KMS-11 (cell line): Measurements from ENCODE around the gene NEK11.

Source experiments
- H2AFZ ChIP-seq: fragments of 200-600 bp; sonication (generic); 2 replicates; pipeline ENCODE4 v1.6.1; 2016; ENCODE audit warnings: antibody characterized with exemption, mixed run types, low read depth
- H3K27ac ChIP-seq: fragments of 200-600 bp; sonication (generic); 2 replicates; pipeline ENCODE4 v1.6.1; 2016; ENCODE audit warnings: mild to moderate bottlenecking, mixed run types
- H3K27me3 ChIP-seq: fragments of 200-600 bp; sonication (generic); 2 replicates; pipeline ENCODE4 v1.6.1; 2017; ENCODE audit warnings: mild to moderate bottlenecking, low read depth, mixed run types, moderate library complexity; ENCODE audit not compliant: insufficient read depth
- H3K36me3 ChIP-seq: fragments of 200-600 bp; sonication (generic); 2 replicates; pipeline ENCODE4 v1.6.1; 2017; ENCODE audit warnings: mild to moderate bottlenecking, mixed run types; ENCODE audit not compliant: insufficient read depth
- H3K4me1 ChIP-seq: fragments of 200-600 bp; sonication (generic); 2 replicates; pipeline ENCODE4 v1.6.1; 2016; ENCODE audit warnings: mild to moderate bottlenecking, low read depth, mixed run types; ENCODE audit not compliant: poor library complexity, severe bottlenecking
- H3K4me2 ChIP-seq: fragments of 200-600 bp; sonication (generic); 2 replicates; pipeline ENCODE4 v1.7.0; 2016; ENCODE audit warnings: mild to moderate bottlenecking, mixed run types
- H3K4me3 ChIP-seq: fragments of 200-600 bp; sonication (generic); IDR thresholded peaks from 2 replicates; pipeline ENCODE4 v1.6.1; 2017; ENCODE audit warnings: low read depth, low read length, mixed read lengths; ENCODE audit not compliant: insufficient read depth
- H3K79me2 ChIP-seq: fragments of 200-600 bp; sonication (generic); 2 replicates; pipeline ENCODE4 v1.6.1; 2016; ENCODE audit warnings: low read depth, mixed run types; ENCODE audit not compliant: insufficient read depth
- H3K9ac ChIP-seq: fragments of 200-600 bp; sonication (generic); 2 replicates; pipeline ENCODE4 v1.6.1; 2016; ENCODE audit warnings: mild to moderate bottlenecking, mixed run types
- H4K20me1 ChIP-seq: fragments of 200-600 bp; sonication (generic); 2 replicates; pipeline ENCODE4 v1.6.1; 2016; ENCODE audit warnings: mild to moderate bottlenecking, mixed run types; ENCODE audit not compliant: insufficient read depth
- CTCF ChIP-seq: fragments of 200-600 bp; sonication (generic); conservative IDR thresholded peaks from 2 replicates; pipeline ENCODE4 v1.6.1; 2017; ENCODE audit warnings: low read depth, mild to moderate bottlenecking, antibody characterized with exemption, low read length, moderate library complexity, mixed read lengths

NEK11 gene

DNA sequence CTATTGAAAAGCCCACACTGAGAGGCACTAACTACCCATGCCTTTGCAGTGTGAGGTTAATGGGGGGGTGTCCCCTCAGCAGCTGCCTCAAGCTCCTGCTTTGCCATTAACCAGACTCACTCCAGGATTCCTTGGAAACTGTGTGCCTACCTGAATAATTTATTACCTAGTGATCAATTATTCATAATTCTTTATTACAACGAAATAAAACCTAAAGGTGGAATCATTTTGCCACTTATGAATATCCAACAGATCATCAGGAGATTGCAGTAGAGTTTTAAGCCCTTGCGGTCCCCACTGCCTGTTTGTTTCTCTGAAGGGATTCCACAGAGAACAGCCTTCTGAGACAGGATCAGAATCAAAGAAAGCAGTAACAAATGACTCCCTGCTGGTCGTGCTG lies 23.3 kb downstream of the NEK11 start:
- TF ChIP-seq CTCF, result no peak
- Histone ChIP-seq H3K27me3 (no peaks in the 10 kb centered on the region), H3K27ac (no peak overlapping the region), H3K9ac (no peak overlapping the region), H3K4me1 (peaks cover 38% of the 10 kb centered on the region), H4K20me1 (no peaks in the 10 kb centered on the region), H3K79me2 (no peaks in the 10 kb centered on the region), H3K4me3 (no peak overlapping the region), H3K4me2 (no peak overlapping the region), H3K36me3 (no peaks in the 10 kb centered on the region), H2AFZ (no peak overlapping the region)

DNA sequence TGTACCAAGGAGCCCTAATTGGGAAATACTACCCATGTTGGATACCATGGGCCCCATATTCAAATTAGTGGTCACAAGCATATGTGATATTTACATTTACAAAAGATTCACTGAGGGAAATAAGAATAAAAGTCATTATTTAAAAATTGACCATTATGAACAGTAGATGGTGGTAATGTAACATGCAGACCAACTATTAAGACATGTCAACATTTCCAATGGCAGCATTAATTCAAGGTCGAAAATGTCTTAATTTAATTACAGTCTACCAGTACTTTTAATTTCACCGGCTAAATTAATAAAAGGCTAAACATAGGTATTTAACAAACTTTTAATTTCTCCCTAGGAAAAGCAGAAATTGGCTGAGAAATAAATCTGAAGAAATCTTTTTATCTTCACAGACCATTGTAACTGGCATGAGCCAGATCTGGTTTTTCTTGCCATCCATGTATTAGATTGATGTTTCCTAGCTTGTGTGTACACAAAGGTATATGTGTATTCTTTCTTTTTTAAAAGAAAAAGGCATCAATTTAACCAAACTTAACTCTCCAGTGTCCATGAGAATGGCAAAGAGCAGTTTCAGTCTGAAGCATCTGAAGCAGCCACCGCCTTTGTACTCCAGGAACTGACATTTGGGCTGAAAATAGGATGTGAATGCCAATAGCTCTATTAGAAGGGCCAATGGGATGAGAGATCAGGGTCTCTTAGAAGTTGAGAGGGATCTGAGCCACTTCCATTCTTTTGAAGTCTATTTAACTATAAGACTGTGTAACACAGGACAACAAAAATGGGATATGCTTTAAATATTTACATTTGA lies 26.6 kb downstream of the NEK11 start:
- H3K4me1 ChIP-seq, result peaks cover 25% of the 10 kb centered on the region
- no peak overlapping the region for H3K27ac ChIP-seq
- H3K4me2 ChIP-seq, result peak overlapping the region; percentile 1; the same call in 1 of the 2 replicates
- TF ChIP-seq CTCF, result peak; percentile 42; the same call in 1 of the 2 replicates
- H2AFZ ChIP-seq, result no peak overlapping the region
- H3K27me3 ChIP-seq, result no peaks in the 10 kb centered on the region
- no peaks in the 10 kb centered on the region for H3K79me2 ChIP-seq
- no peak overlapping the region for H3K9ac ChIP-seq
- no peaks in the 10 kb centered on the region for H3K36me3 ChIP-seq
- no peak overlapping the region for H3K4me3 ChIP-seq
- no peaks in the 10 kb centered on the region for H4K20me1 ChIP-seq

DNA sequence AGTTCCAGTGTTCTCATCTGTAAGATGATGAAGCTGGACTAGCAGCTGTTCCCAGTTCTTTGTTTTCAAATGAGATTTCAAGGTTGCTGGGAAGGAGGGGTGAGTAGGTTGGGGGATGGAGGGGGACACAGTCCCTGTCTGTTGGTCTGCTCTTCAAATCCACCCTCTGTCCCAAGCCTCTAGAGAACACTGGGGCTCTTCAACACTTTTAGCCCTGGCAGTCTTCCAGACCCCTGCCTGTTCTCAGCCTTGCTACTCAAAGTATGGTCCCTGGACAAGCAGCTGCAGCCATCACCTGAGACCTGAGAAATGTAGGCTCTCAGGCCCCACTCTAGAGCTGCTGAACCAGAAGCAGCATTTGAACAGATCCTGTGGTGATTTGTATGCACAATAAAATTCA lies 41.3 kb downstream of the NEK11 start:
- no peaks in the 10 kb centered on the region for H3K79me2 ChIP-seq
- 0 out of 2 replicates have a peak overlapping the region, but pooled peaks have one; percentile 3 for H2AFZ ChIP-seq
- H3K27ac ChIP-seq, result peak overlapping the region; percentile 39; the same call in 1 of the 2 replicates
- no peak overlapping the region for H3K4me3 ChIP-seq
- H3K36me3 ChIP-seq, result no peaks in the 10 kb centered on the region
- H3K4me2 ChIP-seq, result peak overlapping the region; percentile 30
- no peak for TF ChIP-seq CTCF
- H3K9ac ChIP-seq, result peak overlapping the region; percentile 0; the same call in 1 of the 2 replicates
- H3K4me1 ChIP-seq, result peaks cover 52% of the 10 kb centered on the region
- H3K27me3 ChIP-seq, result no peaks in the 10 kb centered on the region
- H4K20me1 ChIP-seq, result no peaks in the 10 kb centered on the region

DNA sequence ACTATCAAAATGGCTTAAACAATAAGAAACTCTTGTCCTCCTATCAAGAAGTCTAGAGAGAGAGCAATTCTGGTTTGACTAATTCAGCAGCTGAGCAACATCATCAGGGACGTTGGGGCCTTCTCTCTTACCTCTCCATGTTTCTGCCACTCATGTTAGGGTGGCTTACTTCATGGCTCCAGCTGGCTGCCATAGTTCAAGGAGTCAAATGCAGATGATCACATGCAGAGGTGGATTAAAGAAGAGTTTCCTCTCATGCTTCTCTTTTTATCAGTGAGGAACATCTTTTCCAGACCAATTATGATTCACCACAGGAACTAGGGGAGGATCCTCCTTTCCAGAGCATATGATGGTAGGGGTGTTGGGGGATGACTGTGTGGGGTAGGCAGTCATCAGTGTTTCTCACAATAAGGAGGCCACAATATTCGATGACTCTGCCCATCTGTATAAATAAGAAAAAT lies 45.5 kb downstream of the NEK11 start:
- Histone ChIP-seq H3K4me3 (no peak overlapping the region), H3K27me3 (no peaks in the 10 kb centered on the region), H3K36me3 (no peaks in the 10 kb centered on the region), H3K4me2 (no peak overlapping the region), H4K20me1 (no peaks in the 10 kb centered on the region), H2AFZ (0 out of 2 replicates have a peak overlapping the region, but pooled peaks have one; percentile 1), H3K9ac (no peak overlapping the region), H3K4me1 (peaks cover 76% of the 10 kb centered on the region), H3K27ac (no peak overlapping the region), H3K79me2 (no peaks in the 10 kb centered on the region)
- no peak for TF ChIP-seq CTCF
